GM10847 (cell line): ENCODE data around the gene DHX38.

Experiments
- POLR2A ChIP-seq: IDR thresholded peaks from 2 replicates; pipeline ENCODE4 v1.6.1; 2011; ENCODE audit not compliant: insufficient read length; ENCODE audit errors: extremely low read depth

The DHX38 gene

GRCh38 chr16:72083778-72084404 is 9.8 kb upstream of the DHX38 start:
- no peak for TF ChIP-seq POLR2A

GRCh38 chr16:72084445-72084844 is 9.2 kb upstream of the DHX38 start:
- TF ChIP-seq POLR2A, result no peak

GRCh38 chr16:72085002-72085401 is 8.6 kb upstream of the DHX38 start:
- TF ChIP-seq POLR2A, result no peak

- no peak for TF ChIP-seq POLR2A
Measured at GRCh38 chr16:72091217-72091616, 2.4 kb upstream of the DHX38 start.

GRCh38 chr16:72092832-72093447 is 707 bp upstream of the DHX38 start:
- TF ChIP-seq POLR2A, result no peak

- TF ChIP-seq POLR2A, result no peak
Measured at GRCh38 chr16:72094266-72094610, 591 bp downstream of the DHX38 start.

GRCh38 chr16:72098936-72099335 is 5.3 kb downstream of the DHX38 start:
- no peak for TF ChIP-seq POLR2A

- no peak for TF ChIP-seq POLR2A
Measured at GRCh38 chr16:72099377-72099818, 5.8 kb downstream of the DHX38 start.

GRCh38 chr16:72101195-72101594 is 7.5 kb downstream of the DHX38 start:
- no peak for TF ChIP-seq POLR2A

- no peak for TF ChIP-seq POLR2A
Measured at GRCh38 chr16:72104905-72105304, 11.3 kb downstream of the DHX38 start.

- no peak for TF ChIP-seq POLR2A
Measured at GRCh38 chr16:72105978-72106377, 12.3 kb downstream of the DHX38 start.

GRCh38 chr16:72107371-72107770 is 13.7 kb downstream of the DHX38 start:
- no peak for TF ChIP-seq POLR2A

- TF ChIP-seq POLR2A, result no peak
Measured at GRCh38 chr16:72108353-72109102, 14.9 kb downstream of the DHX38 start.

GRCh38 chr16:72109300-72109699 is 15.7 kb downstream of the DHX38 start:
- no peak for TF ChIP-seq POLR2A

GRCh38 chr16:72109966-72110530 is 16.4 kb downstream of the DHX38 start:
- no peak for TF ChIP-seq POLR2A
